H9 (cell line): ENCODE results near the gene RNF213. TPM values are rescaled to one million over a fixed set of nuclear protein-coding genes. Genes with fewer than 3 reads are reported as not detected.

Source experiments
- DNase-seq: peaks from one replicate; pipeline ENCODE4 v3.0.0-alpha.2; 2017
- H2AFZ ChIP-seq: one replicate; pipeline ENCODE4 v1.6.1; 2013; ENCODE audit warnings: mild to moderate bottlenecking, low read length, control low read depth, moderate library complexity
- H2AK5ac ChIP-seq: 2 replicates; pipeline ENCODE4 v1.6.1; 2013; ENCODE audit warnings: low read length, control low read depth, mixed read lengths; ENCODE audit not compliant: insufficient read length
- H2BK120ac ChIP-seq: one replicate; pipeline ENCODE4 v1.6.1; 2013; ENCODE audit warnings: low read depth, mild to moderate bottlenecking, low read length, control low read depth, inconsistent platforms; ENCODE audit not compliant: poor library complexity, severe bottlenecking
- H2BK12ac ChIP-seq: 2 replicates; pipeline ENCODE4 v1.6.1; 2013; ENCODE audit warnings: low read length, control low read depth, mixed read lengths, low read depth; ENCODE audit not compliant: insufficient read length
- H2BK15ac ChIP-seq: 2 replicates; pipeline ENCODE4 v1.6.1; 2013; ENCODE audit warnings: low read depth, low read length, control low read depth
- H2BK20ac ChIP-seq: one replicate; pipeline ENCODE4 v1.6.1; 2013; ENCODE audit warnings: low read depth, mild to moderate bottlenecking, low read length, control low read depth, inconsistent platforms; ENCODE audit not compliant: poor library complexity, severe bottlenecking
- H2BK5ac ChIP-seq: 2 replicates; pipeline ENCODE4 v1.6.1; 2013; ENCODE audit warnings: low read length, control low read depth, mixed read lengths; ENCODE audit not compliant: insufficient read length
- H3K14ac ChIP-seq: 2 replicates; pipeline ENCODE4 v1.6.1; 2013; ENCODE audit warnings: low read length, control low read depth; ENCODE audit not compliant: insufficient read depth
- H3K18ac ChIP-seq: 2 replicates; pipeline ENCODE4 v1.6.1; 2013; ENCODE audit warnings: low read depth, mild to moderate bottlenecking, mixed read lengths, low read length, control low read depth; ENCODE audit not compliant: insufficient read length
- H3K23ac ChIP-seq: 2 replicates; pipeline ENCODE4 v1.6.1; 2013; ENCODE audit warnings: low read length, control low read depth, mixed read lengths, low read depth; ENCODE audit not compliant: insufficient read length
- H3K23me2 ChIP-seq: 2 replicates; pipeline ENCODE4 v1.6.1; 2013; ENCODE audit warnings: low read depth, mild to moderate bottlenecking, mixed read lengths, low read length, control low read depth; ENCODE audit not compliant: insufficient read length, poor library complexity, severe bottlenecking
- H3K27ac ChIP-seq: 2 replicates; pipeline ENCODE4 v1.5.1; 2013; ENCODE audit warnings: low read length, control low read depth, mixed read lengths, low read depth; ENCODE audit not compliant: insufficient read length
- H3K27me3 ChIP-seq: 2 replicates; pipeline ENCODE4 v1.6.1; 2013; ENCODE audit warnings: low read length, control low read depth, inconsistent platforms; ENCODE audit not compliant: insufficient read depth
- H3K4ac ChIP-seq: 2 replicates; pipeline ENCODE4 v1.6.1; 2013; ENCODE audit warnings: low read depth, mild to moderate bottlenecking, control low read depth, inconsistent platforms, low read length, moderate library complexity
- H3K4me1 ChIP-seq: 2 replicates; pipeline ENCODE4 v1.6.1; 2013; ENCODE audit warnings: low read length, control low read depth, inconsistent platforms; ENCODE audit not compliant: insufficient read depth
- H3K4me2 ChIP-seq: 2 replicates; pipeline ENCODE4 v1.6.1; 2013; ENCODE audit warnings: low read length, control low read depth, mixed read lengths; ENCODE audit not compliant: insufficient read length, insufficient read depth
- H3K56ac ChIP-seq: 2 replicates; pipeline ENCODE4 v1.6.1; 2013; ENCODE audit warnings: low read depth, mild to moderate bottlenecking, mixed read lengths, low read length, control low read depth; ENCODE audit not compliant: insufficient read length
- H3K79me1 ChIP-seq: 2 replicates; pipeline ENCODE4 v1.6.1; 2013; ENCODE audit warnings: low read depth, mild to moderate bottlenecking, moderate library complexity, low read length, control low read depth, inconsistent platforms; ENCODE audit not compliant: insufficient read depth, poor library complexity, severe bottlenecking
- H3K79me2 ChIP-seq: 2 replicates; pipeline ENCODE4 v1.6.1; 2013; ENCODE audit warnings: low read length, control low read depth, inconsistent platforms; ENCODE audit not compliant: insufficient read depth
- H3K9ac ChIP-seq: 2 replicates; pipeline ENCODE4 v1.6.1; 2013; ENCODE audit warnings: low read length, control low read depth, mixed read lengths; ENCODE audit not compliant: insufficient read length; ENCODE audit errors: extremely low read depth
- H3K9me3 ChIP-seq: one replicate; pipeline ENCODE4 v1.6.1; 2013; ENCODE audit warnings: low read depth, low read length, inconsistent platforms; ENCODE audit not compliant: control insufficient read depth
- H3T11ph ChIP-seq: one replicate; pipeline ENCODE4 v1.6.1; 2013; ENCODE audit warnings: mild to moderate bottlenecking, low read length, control low read depth, inconsistent platforms
- H4K20me1 ChIP-seq: one replicate; pipeline ENCODE4 v1.6.1; 2013; ENCODE audit not compliant: control insufficient read depth, insufficient read length, insufficient read depth
- H4K5ac ChIP-seq: 2 replicates; pipeline ENCODE4 v1.6.1; 2013; ENCODE audit warnings: low read depth, mild to moderate bottlenecking, mixed read lengths, low read length, control low read depth; ENCODE audit not compliant: insufficient read length
- H4K8ac ChIP-seq: replicated peaks from 2 replicates; pipeline ENCODE4 v1.6.1; 2013; ENCODE audit warnings: low read length, control low read depth, mixed read lengths, low read depth; ENCODE audit not compliant: insufficient read length
- H4K91ac ChIP-seq: 2 replicates; pipeline ENCODE4 v1.6.1; 2013; ENCODE audit warnings: low read depth, mild to moderate bottlenecking, moderate library complexity, mixed read lengths, low read length, control low read depth; ENCODE audit not compliant: insufficient read length
- H3K27ac Mint-ChIP-seq, 3 experiments: 2 replicates in 2 of 3; 3 replicates in 1 of 3; pipeline ENCODE4 v1.8.0; 2020 to 2021; ENCODE audit warnings: mixed read lengths in 3 of 3, mild to moderate bottlenecking in 1 of 3, moderate library complexity in 1 of 3
- H3K27me3 Mint-ChIP-seq: 2 replicates; pipeline ENCODE4 v1.8.0; 2021; ENCODE audit warnings: low read depth, mild to moderate bottlenecking, moderate library complexity, mixed read lengths
- H3K36me3 Mint-ChIP-seq, 3 experiments: 2 replicates in 2 of 3; 3 replicates in 1 of 3; pipeline ENCODE4 v1.8.0; 2020 to 2021; ENCODE audit warnings: low read depth in 3 of 3, mixed read lengths in 3 of 3; ENCODE audit not compliant: insufficient read depth in 1 of 3
- H3K4me1 Mint-ChIP-seq, 2 experiments: 2 replicates each; pipeline ENCODE4 v1.8.0; 2020; ENCODE audit warnings: mixed read lengths in 2 of 2
- H3K4me3 Mint-ChIP-seq, 2 experiments: 2 replicates in 1 of 2; 3 replicates in 1 of 2; pipeline ENCODE4 v1.8.0; 2020 to 2021; ENCODE audit warnings: mild to moderate bottlenecking in 2 of 2, mixed read lengths in 2 of 2, moderate library complexity in 1 of 2
- H3K9me3 Mint-ChIP-seq, 2 experiments: 2 replicates in 1 of 2; 3 replicates in 1 of 2; pipeline ENCODE4 v1.8.0; 2020; ENCODE audit warnings: mild to moderate bottlenecking in 2 of 2, mixed read lengths in 2 of 2, moderate library complexity in 1 of 2
- CTCF ChIP-seq: fragments of 200-600 bp; sonication (generic); conservative IDR thresholded peaks from 3 replicates; pipeline ENCODE4 v1.8.0; 2021; ENCODE audit warnings: antibody characterized with exemption, mild to moderate bottlenecking
- WGBS: extraction: QIAGEN DNeasy Blood & Tissue Kit; methylation state at CpG from one replicate; pipeline ENCODE4 v1.1.7; 2013; ENCODE audit warnings: missing lambda C conversion rate, low lambda C conversion rate, mixed read lengths; ENCODE audit not compliant: insufficient read length; ENCODE audit errors: extremely low coverage; 5-methylcytosine and 5-hydroxymethylcytosine counted together
- total RNA-seq: library from RNA; stranded (reverse); gene quantifications from 2 replicates; pipeline ENCODE4 v1.2.1, GENCODE V29; 2021

Gene RNF213
- total RNA-seq, 1 experiment from 2014 or later, result 34.3 TPM

GRCh38 chr17:80414508-80414802 is 153.8 kb downstream of the RNF213 start:
- H3K27me3 Mint-ChIP-seq, result peaks cover 37% of the 10 kb centered on the region
- H3K4me1 Mint-ChIP-seq, result peaks cover 10 to 16% of the 10 kb centered on the region in 2 experiments

More at GRCh38 chr17:80414508-80414802, 153.8 kb downstream of the RNF213 start:
- Histone ChIP-seq H4K5ac (no peak overlapping the region), H2AK5ac (no peak overlapping the region), H4K8ac (no peak overlapping the region), H3K14ac (no peak overlapping the region; the same call in 1 of the 2 replicates), H3K79me2 (no peaks in the 10 kb centered on the region), H4K91ac (no peak overlapping the region), H3K79me1 (no peaks in the 10 kb centered on the region), H2BK15ac (no peak overlapping the region), H3K23me2 (peaks cover 9% of the 10 kb centered on the region), H2BK120ac (no peak overlapping the region), H3K18ac (no peak overlapping the region), H3K9me3 (no peaks in the 10 kb centered on the region), H3K4ac (no peak overlapping the region), H2BK5ac (no peak overlapping the region), H2AFZ (no peak overlapping the region), H3T11ph (no peak overlapping the region), H3K9ac (no peak overlapping the region), H3K23ac (no peak overlapping the region), H3K27me3 (no peaks in the 10 kb centered on the region; the same call in 1 of the 2 replicates), H3K4me2 (peak overlapping the region; percentile 56), H3K4me1 (no peaks in the 10 kb centered on the region; the same call in 1 of the 2 replicates), H3K27ac (no peak overlapping the region), H3K56ac (no peak overlapping the region), H2BK12ac (no peak overlapping the region), H4K20me1 (no peaks in the 10 kb centered on the region), H2BK20ac (no peak overlapping the region)
- no CpG with 5 or more reads among the region's 15 CpGs for WGBS
- no peaks in the 10 kb centered on the region; a peak in 1 of 5 replicates for H3K9me3 Mint-ChIP-seq
- DNase-seq, result peak; percentile 50
- no peak for TF ChIP-seq CTCF
- peak overlapping the region; percentile 89 to 93 for H3K4me3 Mint-ChIP-seq
- H3K36me3 Mint-ChIP-seq, result peaks cover 2 to 12% (median 12%) of the 10 kb centered on the region in 3 experiments; a peak in 3 of 7 replicates
- no peak overlapping the region; a peak in 1 of 7 replicates for H3K27ac Mint-ChIP-seq
